ENCODE measurements around the gene CDH13. TPM values are rescaled to one million over a fixed set of nuclear protein-coding genes. Genes with fewer than 3 reads are reported as not detected.

CDH13 gene
- total and polyA plus RNA-seq, 2 of the 8 experiments (the other 6 are each of a cell fraction or from before 2014, with no cell fraction given), result 2.3 to 2.4 TPM

DNA sequence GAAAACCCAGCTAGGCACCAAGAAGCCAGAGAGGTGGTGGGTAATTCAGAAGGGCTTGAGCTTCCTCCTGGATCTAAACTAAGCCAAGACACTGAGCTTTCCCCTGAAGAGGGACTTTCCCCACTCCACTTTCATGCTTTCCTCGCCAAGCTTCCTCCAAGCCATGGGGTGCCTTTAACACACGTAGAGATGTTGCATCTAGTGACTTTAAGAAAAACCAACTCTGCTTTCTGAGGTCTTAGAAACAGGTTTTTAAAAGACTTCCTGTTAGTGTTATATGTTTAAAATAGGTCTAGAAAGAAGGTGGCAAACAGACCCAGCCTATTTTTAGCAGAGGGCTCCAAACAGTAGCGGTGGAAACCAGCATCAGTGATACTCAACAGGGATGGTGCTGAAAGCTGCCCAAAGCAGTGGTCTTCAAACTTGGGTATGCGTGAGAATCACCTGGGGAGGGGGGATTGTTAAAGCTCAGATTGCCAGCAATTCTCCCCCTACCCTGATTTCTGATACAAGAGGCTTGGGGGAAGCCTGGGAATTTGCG lies 585.6 kb downstream of the CDH13 start (continued):
- no peak for TF ChIP-seq NANOG (IDR thresholded peaks at IDR 0.05; ENCODE audit: insufficient read depth, low read depth, low read length, poor library complexity, severe bottlenecking)
- TF ChIP-seq RAD21 (IDR thresholded peaks at IDR 0.05 in 1 of 2, conservative IDR thresholded peaks at IDR 0.05 in 1 of 2; ENCODE audit: low read depth in 2 of 2, low read length in 2 of 2), result no peak
- no peak for TF ChIP-seq SRF (IDR thresholded peaks at IDR 0.05; ENCODE audit: low read depth, low read length)
